Stimulated activated CD4-positive, alpha-beta T cell treated with anti-CD3 and anti-CD28 coated beads, Interleukin-4, amount 100 ng/mL, for 1 hour (primary cell): Measurements from ENCODE around the gene LARP4.
"Not testable (repeated sequence)": the region's sequence is repeated elsewhere in the genome, so short reads cannot be mapped to it uniquely, and the experiment has no call there.

ENCODE experiments used
- DNase-seq: peaks from one replicate; pipeline ENCODE4 v3.0.0-alpha.2; 2020

The LARP4 gene

DNA sequence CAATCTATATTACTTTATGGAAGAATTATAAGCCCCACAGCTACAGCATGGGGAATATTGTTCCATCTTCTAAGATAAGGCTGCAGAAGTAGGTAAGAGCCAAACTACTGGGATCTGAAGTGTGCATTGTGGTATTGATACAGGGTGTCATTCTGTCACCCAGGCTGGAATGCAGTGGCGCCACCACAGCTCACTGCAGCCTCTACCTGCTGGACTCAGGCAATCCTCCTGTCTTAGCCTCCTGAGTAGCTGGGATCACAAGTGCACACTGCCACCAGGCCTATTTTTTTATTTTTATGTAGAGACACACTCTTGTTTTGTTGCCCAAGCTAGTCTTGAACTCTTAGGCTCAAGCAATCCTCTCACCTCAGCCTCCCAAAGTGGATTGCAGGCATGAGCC lies 82.8 kb downstream of the LARP4 start:
- DNase-seq = no peak

DNA sequence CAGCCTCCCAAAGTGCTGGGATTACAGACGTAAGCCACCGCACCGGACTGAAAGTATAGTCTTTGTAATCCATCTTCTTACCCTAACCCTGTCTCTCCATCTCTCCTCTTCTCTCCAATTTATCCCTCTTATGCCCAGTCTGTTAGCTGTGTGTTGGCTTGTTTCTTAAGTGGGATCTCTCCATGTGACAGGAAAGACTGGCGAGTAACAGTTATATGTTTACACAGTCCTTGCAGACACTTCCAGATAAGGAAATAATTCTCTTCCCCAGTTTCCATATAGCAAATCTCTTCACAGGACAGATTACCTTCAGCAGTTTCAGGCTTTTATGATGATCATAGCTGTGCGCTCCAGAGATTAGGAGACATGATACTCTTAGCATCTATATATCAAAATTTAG lies 88.1 kb downstream of the LARP4 start:
- no peak for DNase-seq

DNA sequence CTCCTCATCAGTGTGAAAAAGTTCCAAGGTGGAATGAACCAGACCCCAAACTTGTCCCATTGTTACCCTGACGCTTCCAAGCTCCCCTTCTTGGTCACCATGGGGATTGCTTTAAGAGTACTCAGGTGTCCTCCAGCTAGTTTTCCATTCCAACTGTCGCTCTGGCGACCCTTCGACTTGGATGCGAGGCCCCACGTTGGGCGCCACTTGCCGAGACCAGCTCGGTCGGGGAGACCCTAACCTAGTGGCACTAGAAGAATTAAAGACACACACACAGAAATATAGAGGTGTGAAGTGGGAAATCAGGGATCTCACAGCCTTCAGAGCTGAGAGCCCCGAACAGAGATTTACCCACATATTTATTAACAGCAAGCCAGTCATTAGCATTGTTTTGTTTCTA lies 97.4 kb downstream of the LARP4 start:
- DNase-seq = not testable (repeated sequence)

DNA sequence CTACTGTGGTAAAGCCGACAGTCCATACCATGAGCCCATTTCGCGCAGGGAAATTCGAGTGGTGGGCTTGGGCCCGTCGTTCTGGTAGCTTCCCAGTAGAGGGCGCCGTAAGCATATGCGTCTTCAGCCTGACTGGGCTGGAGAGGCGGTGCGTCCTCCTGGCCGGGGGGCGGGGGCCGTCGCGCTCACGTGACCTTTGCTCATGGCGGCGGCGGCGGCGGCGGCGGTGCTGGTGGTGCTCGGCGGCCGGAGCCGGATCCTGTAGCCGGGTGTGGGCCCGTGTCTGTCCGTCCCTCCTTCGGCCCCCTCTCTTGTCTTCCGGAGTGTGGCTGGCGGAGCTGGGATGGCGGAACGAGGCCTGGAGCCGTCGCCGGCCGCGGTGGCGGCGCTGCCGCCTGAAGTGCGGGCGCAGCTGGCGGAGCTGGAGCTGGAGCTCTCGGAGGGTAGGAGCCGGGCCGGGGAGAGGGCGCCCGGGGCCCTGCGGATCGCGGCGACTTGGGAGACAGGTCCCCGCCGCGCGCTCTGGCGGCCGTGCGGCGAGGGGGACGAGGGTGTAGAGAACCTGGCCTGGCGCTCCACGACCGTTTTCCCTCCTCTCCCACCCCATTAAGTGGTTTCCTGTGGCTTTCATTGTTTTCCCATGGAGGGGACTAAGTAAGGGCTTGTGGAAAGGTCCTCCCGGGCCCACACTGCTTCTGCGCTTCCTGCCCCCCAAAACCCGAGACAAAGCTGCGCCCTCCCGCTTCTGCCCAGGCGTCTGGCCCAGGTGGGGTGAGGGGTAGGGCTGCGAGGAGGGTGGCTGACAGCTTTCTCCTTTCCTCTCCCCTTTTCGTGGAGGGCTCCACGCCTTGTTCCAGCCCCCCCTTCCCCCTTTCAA lies 104.4 kb downstream of the LARP4 start, which contains the start of gene DIP2B:
DIP2B (plus strand) TSS at position 188 of the 877 bp plus-strand sequence; CDS start at position 344, 156 bp downstream.
- DNase-seq = peak; percentile 96

DNA sequence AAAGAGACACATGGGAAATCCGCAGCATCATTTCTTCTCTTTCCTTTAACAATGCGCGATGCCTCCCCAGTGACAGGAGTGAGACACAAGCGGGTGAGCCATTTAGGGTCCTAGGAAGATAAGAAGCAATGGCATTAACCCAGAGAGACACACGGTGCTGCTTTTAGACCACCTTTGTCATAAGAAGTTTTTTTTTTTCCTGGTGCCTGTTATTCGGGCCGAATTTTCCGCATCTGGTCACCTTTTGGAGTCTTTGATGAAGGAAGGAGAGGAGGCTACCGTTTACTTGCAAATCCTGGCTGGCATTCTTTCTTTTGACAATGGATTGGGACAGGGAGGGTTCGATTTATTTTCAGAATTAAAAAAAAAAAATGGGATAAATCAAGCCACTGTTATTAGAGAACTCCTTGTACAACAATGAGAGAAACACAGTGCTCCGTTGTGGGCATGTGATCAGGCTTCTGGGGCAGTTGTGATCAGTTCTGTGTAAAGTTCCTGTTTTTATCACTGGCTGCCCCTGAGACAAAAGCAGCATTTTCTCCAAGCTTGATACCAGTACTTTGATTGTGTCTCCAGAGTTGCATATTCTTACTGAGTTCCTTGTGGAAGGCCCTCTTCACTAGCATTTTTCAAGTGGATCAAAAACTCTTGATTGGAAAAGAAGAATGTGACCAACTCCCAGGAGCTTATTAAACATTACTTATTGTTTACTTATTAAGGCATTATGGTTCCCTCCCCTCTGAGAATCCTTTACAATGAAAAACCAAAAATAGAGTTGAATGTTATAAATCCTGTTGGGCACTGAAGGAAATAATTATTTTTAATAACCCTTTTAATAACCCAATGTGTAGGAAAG lies 105.2 kb downstream of the LARP4 start:
- no peak for DNase-seq

GRCh38 chr12:50506753-50507473 lies 106.2 kb downstream of the LARP4 start:
- no peak for DNase-seq

DNA sequence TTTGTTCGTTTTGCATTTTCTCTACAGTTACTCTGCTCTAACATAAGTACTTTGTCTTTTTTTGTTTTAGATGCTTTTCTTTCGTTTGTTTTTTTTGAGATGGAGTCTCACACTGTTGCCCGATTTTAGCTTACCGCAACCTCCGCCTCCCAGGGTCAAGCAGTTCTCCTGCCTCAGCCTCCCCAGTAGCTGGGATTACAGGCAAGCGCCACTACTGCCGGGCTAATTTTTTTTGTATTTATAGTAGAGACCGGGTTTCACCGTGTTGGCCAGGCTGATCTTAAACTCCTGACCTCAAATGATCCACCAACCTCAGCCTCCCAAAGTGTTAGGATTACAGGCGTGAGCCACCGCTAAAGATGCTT lies 106.8 kb downstream of the LARP4 start:
- DNase-seq = no peak

GRCh38 chr12:50507930-50508329 lies 107.2 kb downstream of the LARP4 start:
- DNase-seq = no peak

DNA sequence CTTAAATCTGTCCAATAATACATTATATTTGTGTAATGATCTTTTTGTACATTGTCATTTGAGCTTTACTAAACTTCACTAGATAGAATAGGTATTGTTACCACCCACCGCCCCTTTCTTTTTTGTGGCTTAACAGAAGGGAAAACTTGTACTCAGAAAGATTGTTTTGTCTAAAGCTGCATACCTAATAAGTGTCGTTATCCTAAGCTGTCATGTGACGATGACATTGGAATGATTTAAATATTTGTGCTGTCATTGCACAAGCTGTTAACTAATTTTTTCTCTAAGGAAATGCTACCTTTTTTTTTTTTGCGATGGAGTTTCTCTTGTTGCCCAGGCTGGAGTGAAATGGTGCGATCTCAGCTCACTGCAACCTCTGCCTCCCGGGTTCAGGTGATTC lies 107.7 kb downstream of the LARP4 start:
- DNase-seq = no peak

GRCh38 chr12:50508970-50509663 lies 108.4 kb downstream of the LARP4 start:
- DNase-seq = no peak

- DNase-seq = no peak
Measured at GRCh38 chr12:50514526-50515276, 114.0 kb downstream of the LARP4 start.

DNA sequence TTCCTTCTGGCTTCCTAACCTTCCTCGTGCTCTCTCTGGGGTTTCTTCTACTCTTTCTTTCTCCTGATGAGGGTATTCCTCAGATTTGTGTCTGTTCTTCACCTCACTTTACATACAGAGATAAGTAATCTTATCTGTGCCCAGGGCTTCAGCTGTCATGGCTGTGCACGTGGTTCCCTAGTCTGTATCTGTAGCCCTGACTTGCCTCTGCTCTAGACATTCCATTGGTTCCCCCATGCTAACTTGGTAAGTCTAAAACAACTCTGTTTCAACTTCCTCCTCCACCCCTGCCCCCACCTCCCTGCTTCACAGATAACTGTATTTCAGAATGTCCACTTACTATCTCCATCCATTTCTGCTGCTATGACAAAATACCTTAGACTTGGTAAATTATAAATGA lies 114.9 kb downstream of the LARP4 start:
- DNase-seq = no peak

DNA sequence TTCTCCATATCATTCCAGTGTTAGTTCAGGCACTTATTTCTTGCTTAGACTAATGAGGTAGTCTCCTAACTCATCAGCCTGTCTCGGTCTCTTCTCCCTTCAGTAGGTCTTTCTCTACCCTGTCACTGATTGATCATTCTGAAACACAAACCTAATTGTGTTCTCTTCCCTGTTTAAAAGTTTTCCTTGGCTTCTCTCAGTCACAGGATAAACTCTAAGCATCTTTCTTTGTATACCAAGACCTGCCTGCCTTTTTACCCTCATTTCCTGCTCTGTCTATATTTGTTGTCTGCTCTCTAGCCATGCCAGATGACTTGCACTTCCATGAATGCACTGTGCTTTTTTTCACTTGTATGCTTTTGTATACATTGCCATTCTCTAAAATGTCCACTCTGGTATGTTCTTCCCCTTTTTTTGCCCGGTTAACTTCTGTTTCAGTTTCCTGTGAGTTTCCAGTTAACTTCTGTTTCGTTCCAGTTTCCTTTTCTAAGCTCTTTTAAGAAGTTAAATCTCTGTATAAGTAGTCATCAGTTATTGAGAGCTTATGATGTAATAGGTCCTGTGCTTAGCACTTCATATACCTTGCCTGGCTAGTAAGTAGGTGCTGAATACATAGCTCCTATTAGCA lies 116.8 kb downstream of the LARP4 start:
- DNase-seq = no peak

GRCh38 chr12:50518090-50518489 lies 117.4 kb downstream of the LARP4 start:
- no peak for DNase-seq

- no peak for DNase-seq
Measured at GRCh38 chr12:50519353-50519752, 118.7 kb downstream of the LARP4 start.

DNA sequence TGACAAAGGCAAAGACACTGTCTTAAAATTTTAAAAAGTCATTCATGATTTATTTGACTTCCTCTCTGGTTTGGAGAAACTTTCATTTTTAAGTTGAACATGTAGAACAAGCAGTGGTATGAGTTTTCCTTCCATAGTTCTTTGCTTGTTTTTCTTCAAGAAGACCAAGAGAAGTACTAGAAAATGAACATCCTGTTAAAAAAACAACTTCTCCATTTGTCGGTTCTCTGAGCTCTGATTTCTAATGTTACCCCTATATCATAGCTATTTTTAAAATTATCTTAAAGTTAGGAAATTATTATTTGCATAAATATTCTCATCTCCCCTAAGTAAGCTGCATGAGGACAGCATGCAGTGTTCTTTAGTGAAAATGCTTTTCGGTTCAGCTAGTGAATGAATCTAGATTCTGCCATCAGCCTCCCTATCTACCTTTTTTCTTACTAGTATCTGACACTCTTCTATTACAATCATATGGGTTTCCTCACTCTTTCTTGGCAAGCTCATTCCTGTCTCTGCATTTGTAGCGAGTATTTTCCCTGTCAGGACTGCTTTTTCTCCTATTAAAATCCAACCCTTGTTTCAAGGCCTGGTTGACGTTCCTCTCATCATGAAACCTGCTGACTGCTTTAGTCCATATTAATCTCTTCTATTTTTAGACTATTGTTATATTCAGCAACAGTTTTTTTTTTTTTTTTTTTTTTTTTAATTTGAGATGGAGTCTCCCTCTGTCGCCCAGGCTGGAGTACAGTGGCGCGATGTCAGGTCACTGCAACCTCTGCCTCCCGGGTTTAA lies 119.9 kb downstream of the LARP4 start:
- no peak for DNase-seq

- not testable (repeated sequence) for DNase-seq
Measured at GRCh38 chr12:50521781-50522180, 121.1 kb downstream of the LARP4 start.

DNA sequence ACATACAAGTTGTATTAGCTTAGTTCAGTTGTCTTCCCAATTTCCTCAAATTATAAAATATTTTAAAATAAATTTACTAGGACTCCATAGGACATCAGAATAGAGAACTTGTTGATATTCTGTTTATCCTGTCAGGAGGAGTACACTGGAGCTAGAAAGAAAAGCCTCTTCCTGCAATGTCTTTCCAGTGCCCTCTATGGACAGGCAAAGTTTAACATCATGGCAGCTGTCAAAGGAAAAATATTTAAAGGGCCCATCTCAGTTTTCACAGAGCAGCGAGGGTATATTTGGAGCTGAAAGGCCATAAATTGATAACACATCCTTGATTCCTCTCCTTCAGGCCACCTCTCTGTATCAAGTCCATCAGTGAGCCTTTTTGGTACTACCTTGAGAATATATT lies 123.1 kb downstream of the LARP4 start:
- DNase-seq = no peak

DNA sequence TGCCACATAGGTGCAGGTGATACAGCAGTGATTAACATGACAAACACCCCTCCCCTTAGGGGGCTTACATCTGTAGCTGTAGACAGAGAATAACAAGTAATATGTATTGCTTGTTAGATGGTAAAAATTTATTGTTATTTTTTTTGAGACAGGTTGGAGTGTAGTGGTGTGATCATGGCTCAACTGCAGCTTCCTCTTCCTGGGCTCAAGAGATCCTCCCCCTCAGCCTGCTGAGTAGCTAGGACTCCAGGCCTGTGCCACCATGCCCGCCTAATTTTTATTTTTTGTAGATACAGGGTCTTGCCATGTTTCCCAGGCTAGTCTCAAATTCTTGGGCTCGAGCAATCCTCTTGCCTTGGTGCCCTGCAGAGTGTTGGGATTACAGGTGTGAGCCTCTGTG lies 123.9 kb downstream of the LARP4 start:
- no peak for DNase-seq

- no peak for DNase-seq
Measured at GRCh38 chr12:50525422-50525821, 124.7 kb downstream of the LARP4 start.

GRCh38 chr12:50527359-50527726 lies 126.7 kb downstream of the LARP4 start:
- DNase-seq = no peak
